ENCODE measurements around the gene LHFPL4.
A peak's percentile ranks its signal among the peaks of the same experiment; 100 is the strongest.
"Not testable (repeated sequence)": the region's sequence is repeated elsewhere in the genome, so short reads cannot be mapped to it uniquely, and the experiment has no call there.

Gene LHFPL4

GRCh38 chr3:9553021-9553947 lies at the start of gene LHFPL4:
LHFPL4 (minus strand) TSS chr3:9553822; CDS start chr3:9552679, 1,143 bp downstream.
- no peak for DNase-seq

- no peak for DNase-seq
These were observed 49.0 kb upstream of the LHFPL4 start for GRCh38 chr3:9602620-9603019.

- not testable (repeated sequence) for DNase-seq
These were observed 47.5 kb upstream of the LHFPL4 start for GRCh38 chr3:9601006-9601581.

GRCh38 chr3:9600597-9600996 lies 47.0 kb upstream of the LHFPL4 start:
- DNase-seq = no peak

GRCh38 chr3:9598783-9599387 lies 45.3 kb upstream of the LHFPL4 start:
- DNase-seq = no peak

- no peak for DNase-seq
These were observed 42.3 kb upstream of the LHFPL4 start for GRCh38 chr3:9595877-9596276.

- DNase-seq = not testable (repeated sequence)
These were observed 38.2 kb upstream of the LHFPL4 start for GRCh38 chr3:9591781-9592180.

GRCh38 chr3:9590282-9590791 lies 36.7 kb upstream of the LHFPL4 start:
- no peak for DNase-seq

- DNase-seq = no peak
These were observed 30.2 kb upstream of the LHFPL4 start for GRCh38 chr3:9583792-9584191.

GRCh38 chr3:9583371-9583770 lies 29.7 kb upstream of the LHFPL4 start:
- DNase-seq = no peak

GRCh38 chr3:9582332-9582731 lies 28.7 kb upstream of the LHFPL4 start:
- no peak for DNase-seq

- no peak for DNase-seq
These were observed 28.1 kb upstream of the LHFPL4 start for GRCh38 chr3:9581742-9582141.

- no peak for DNase-seq
These were observed 15.4 kb upstream of the LHFPL4 start for GRCh38 chr3:9569054-9569453.

- no peak for DNase-seq
These were observed 11.7 kb upstream of the LHFPL4 start for GRCh38 chr3:9565316-9565715.

- no peak for DNase-seq
These were observed 10.2 kb upstream of the LHFPL4 start for GRCh38 chr3:9563851-9564250.

GRCh38 chr3:9560056-9560455 lies 6.4 kb upstream of the LHFPL4 start:
- not testable (repeated sequence) for DNase-seq

GRCh38 chr3:9553948-9554513 lies 409 bp upstream of the LHFPL4 start:
- no peak for DNase-seq

GRCh38 chr3:9552252-9552999 lies 1.2 kb downstream of the LHFPL4 start:
- DNase-seq = peak; percentile 1

- no peak for DNase-seq
These were observed 2.6 kb downstream of the LHFPL4 start for GRCh38 chr3:9550999-9551398.

GRCh38 chr3:9549600-9549999 lies 4.0 kb downstream of the LHFPL4 start:
- no peak for DNase-seq

- DNase-seq = no peak
These were observed 4.6 kb downstream of the LHFPL4 start for GRCh38 chr3:9548991-9549390.

GRCh38 chr3:9542182-9542581 lies 11.4 kb downstream of the LHFPL4 start:
- no peak for DNase-seq

GRCh38 chr3:9536212-9536611 lies 17.4 kb downstream of the LHFPL4 start:
- DNase-seq = no peak

Measured in CD4-positive, alpha-beta T cell treated with Interleukin-17A for 1 hour (primary cell).